ENCODE results near the gene ALK. TPM values are rescaled to one million over a fixed set of nuclear protein-coding genes. Genes with fewer than 3 reads are reported as not detected.

ALK gene
- total RNA-seq, 4 donors from 2014 or later = 0.66 TPM; not detected in 3

GRCh38 chr2:29578084-29578598 lies 343.2 kb downstream of the ALK start:
- DNase-seq (ENCODE audit: low spot score in 2 of 2) = no peak
- whole genome bisulfite sequencing, 2 donors = 79 to 88% methylated on average over 3 of the region's 3 CpGs
- H3K4me3 ChIP-seq (ENCODE audit: low read depth, poor library complexity, severe bottlenecking) = no peak overlapping the region
- TF ChIP-seq, protein P1, sequence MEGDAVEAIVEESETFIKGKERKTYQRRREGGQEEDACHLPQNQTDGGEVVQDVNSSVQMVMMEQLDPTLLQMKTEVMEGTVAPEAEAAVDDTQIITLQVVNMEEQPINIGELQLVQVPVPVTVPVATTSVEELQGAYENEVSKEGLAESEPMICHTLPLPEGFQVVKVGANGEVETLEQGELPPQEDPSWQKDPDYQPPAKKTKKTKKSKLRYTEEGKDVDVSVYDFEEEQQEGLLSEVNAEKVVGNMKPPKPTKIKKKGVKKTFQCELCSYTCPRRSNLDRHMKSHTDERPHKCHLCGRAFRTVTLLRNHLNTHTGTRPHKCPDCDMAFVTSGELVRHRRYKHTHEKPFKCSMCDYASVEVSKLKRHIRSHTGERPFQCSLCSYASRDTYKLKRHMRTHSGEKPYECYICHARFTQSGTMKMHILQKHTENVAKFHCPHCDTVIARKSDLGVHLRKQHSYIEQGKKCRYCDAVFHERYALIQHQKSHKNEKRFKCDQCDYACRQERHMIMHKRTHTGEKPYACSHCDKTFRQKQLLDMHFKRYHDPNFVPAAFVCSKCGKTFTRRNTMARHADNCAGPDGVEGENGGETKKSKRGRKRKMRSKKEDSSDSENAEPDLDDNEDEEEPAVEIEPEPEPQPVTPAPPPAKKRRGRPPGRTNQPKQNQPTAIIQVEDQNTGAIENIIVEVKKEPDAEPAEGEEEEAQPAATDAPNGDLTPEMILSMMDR (IDR thresholded peaks at IDR 0.05) = no peak
- TF ChIP-seq POLR2A (IDR thresholded peaks at IDR 0.05) = no peak
- intact Hi-C loops (cut with DNase I; ENCODE audit: low total_unique reads) = no loop called here

DNA sequence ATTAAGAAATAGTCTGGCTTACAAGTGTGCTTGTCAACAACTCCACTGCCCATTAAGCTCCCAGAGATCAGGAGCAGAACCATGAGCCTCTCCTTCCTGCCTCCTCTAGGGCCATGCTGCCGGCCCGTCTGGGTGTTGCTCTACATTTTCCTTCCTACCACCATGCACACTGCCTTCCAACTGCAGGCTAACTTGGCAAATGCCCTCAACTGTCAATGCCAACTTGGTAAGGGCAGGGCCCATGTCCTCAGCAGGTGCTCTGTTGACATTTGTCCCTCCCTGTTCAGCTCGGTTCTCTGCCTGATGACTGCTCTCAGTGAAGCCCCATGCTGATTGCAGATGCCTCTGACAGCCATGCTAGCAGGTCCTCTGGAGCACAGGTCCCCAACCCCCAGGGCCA lies 345.2 kb downstream of the ALK start:
- WGBS, 2 donors = 76 to 80% methylated on average over 3 of the region's 3 CpGs
- no peak overlapping the region for H3K4me3 ChIP-seq (ENCODE audit: low read depth, poor library complexity, severe bottlenecking)
- no peak for DNase-seq (ENCODE audit: low spot score in 2 of 2)
- TF ChIP-seq, protein P1 (IDR thresholded peaks at IDR 0.05) = no peak
- TF ChIP-seq POLR2A (IDR thresholded peaks at IDR 0.05) = no peak
- intact Hi-C loops (cut with DNase I; ENCODE audit: low total_unique reads) = no loop called here

DNA sequence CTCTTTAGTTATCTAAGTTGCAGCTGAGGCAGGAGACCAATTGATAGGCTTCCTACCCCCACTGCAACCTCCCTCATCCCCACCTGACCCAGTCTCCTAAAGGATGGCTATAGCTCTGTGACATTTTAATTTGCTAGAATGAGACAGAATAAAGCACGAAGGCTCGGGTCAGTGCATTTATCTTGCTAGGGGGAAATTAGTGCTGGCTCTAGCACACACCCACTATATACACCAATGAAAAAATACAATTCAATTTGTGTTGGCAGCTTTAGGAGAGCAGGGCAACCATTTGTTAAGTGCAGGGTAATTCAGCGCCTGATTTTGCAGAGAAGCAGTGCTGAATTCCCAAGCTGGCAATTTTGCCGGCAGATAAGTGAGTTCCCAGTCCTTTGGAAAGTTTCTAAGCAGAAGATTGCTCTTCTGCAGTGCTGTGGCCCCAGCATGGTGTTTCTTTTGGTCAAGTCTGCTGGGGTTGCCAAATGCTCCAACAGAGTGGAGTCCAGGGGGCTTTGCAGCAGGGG lies 346.0 kb downstream of the ALK start:
- H3K4me3 ChIP-seq (ENCODE audit: low read depth, poor library complexity, severe bottlenecking) = no peak overlapping the region
- intact Hi-C loops (cut with DNase I; ENCODE audit: low total_unique reads) = no loop called here
- DNase-seq (ENCODE audit: low spot score in 2 of 2) = no peak
- WGBS, 2 donors = 72 to 82% methylated on average over 4 of the region's 4 CpGs
- TF ChIP-seq POLR2A (IDR thresholded peaks at IDR 0.05) = no peak
- TF ChIP-seq, protein P1 (IDR thresholded peaks at IDR 0.05) = no peak

DNA sequence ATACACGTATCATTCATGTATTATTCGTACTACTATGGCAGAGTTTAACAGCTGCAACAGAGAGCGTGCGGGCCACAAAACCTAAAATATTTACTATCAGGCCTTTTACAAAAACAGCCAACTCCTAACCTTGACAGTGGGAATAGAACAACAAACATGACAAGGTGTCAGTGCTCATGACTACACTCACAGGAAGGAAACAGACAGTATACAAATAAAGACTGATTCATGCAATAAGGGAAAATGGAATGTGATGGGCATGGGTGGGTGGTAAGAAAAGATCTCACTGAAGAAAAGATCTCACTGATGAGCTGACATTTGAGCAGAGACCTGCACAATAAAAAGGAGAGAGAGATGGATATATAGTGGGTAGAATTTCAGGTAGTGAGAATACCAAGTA lies 347.8 kb downstream of the ALK start:
- WGBS, 2 donors = 92 to 93% methylated on average over 4 of the region's 4 CpGs
- TF ChIP-seq POLR2A (IDR thresholded peaks at IDR 0.05) = no peak
- TF ChIP-seq, protein P1 (IDR thresholded peaks at IDR 0.05) = no peak
- intact Hi-C loops (cut with DNase I; ENCODE audit: low total_unique reads) = no loop called here

GRCh38 chr2:29573147-29573546 lies 348.2 kb downstream of the ALK start:
- WGBS, 2 donors = 88 to 98% methylated on average over 2 of the region's 2 CpGs
- no peak overlapping the region for H3K4me3 ChIP-seq (ENCODE audit: low read depth, poor library complexity, severe bottlenecking)
- no peak for TF ChIP-seq POLR2A (IDR thresholded peaks at IDR 0.05)
- TF ChIP-seq, protein P1 (IDR thresholded peaks at IDR 0.05) = no peak
- intact Hi-C loops (cut with DNase I; ENCODE audit: low total_unique reads) = no loop called here
- no peak for DNase-seq (ENCODE audit: low spot score in 2 of 2)

More for the DNA sequence above, 347.8 kb downstream of the ALK start:
- no peak overlapping the region for H3K4me3 ChIP-seq (ENCODE audit: low read depth, poor library complexity, severe bottlenecking)
- no peak for DNase-seq (ENCODE audit: low spot score in 2 of 2)

DNA sequence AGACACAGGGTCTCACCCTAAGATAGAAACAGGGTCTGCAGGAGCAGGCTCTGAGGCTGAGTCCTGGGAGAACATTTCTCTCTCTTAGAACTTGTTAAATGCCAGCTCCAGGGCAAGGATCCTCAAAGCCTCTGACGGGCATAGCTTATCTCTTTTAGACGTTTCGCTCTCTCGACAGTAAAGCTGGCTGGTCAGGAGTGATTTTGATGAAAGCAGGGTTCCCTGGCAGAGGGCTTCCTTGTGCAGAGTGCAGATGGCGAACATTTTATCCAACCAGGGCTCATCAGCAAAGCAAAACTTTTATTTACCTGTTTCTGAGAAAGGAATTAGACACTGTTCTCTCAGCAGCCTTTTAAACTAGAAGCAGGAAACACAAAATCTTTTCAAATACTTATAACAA lies 350.8 kb downstream of the ALK start:
- WGBS, 2 donors = 73 to 77% methylated on average over 5 of the region's 5 CpGs
- no peak overlapping the region for H3K4me3 ChIP-seq (ENCODE audit: low read depth, poor library complexity, severe bottlenecking)
- intact Hi-C loops (cut with DNase I; ENCODE audit: low total_unique reads) = no loop called here
- TF ChIP-seq, protein P1 (IDR thresholded peaks at IDR 0.05) = no peak
- TF ChIP-seq POLR2A (IDR thresholded peaks at IDR 0.05) = no peak
- no peak for DNase-seq (ENCODE audit: low spot score in 2 of 2)
